HFF-Myc (cell line): ENCODE results near the gene TLE3.
"Not testable (repeated sequence)": the region's sequence is repeated elsewhere in the genome, so short reads cannot be mapped to it uniquely, and the experiment has no call there.

ENCODE experiments used
- DNase-seq: peaks from one replicate; pipeline ENCODE4 v3.0.0-alpha.2; 2011; ENCODE audit warnings: low read depth; ENCODE audit errors: extremely low read depth
- H3K4me3 ChIP-seq: replicated peaks from 2 replicates; pipeline ENCODE4 v1.5.1; 2011; ENCODE audit warnings: low read depth, mild to moderate bottlenecking, control low read depth, low read length
- TF ChIP-seq, protein P1 (sequence below): IDR thresholded peaks from 2 replicates; pipeline ENCODE4 v1.5.1; 2012; ENCODE audit warnings: mild to moderate bottlenecking, low read depth, low read length, control low read depth; ENCODE audit errors: missing control alignments

The TLE3 gene

DNA sequence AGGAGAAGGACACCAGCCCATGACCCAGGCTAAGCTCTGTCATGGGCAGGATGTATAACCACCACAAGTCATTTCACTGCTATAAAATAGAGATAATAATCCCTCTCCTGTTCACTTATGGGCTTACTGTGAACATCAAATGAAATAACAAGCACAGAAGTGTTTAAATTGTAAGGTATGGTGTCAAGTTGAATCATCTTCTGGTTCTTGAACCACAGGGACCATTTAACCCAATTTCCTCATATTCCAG is 44.3 kb upstream of the TLE3 start:
- TF ChIP-seq, protein P1, sequence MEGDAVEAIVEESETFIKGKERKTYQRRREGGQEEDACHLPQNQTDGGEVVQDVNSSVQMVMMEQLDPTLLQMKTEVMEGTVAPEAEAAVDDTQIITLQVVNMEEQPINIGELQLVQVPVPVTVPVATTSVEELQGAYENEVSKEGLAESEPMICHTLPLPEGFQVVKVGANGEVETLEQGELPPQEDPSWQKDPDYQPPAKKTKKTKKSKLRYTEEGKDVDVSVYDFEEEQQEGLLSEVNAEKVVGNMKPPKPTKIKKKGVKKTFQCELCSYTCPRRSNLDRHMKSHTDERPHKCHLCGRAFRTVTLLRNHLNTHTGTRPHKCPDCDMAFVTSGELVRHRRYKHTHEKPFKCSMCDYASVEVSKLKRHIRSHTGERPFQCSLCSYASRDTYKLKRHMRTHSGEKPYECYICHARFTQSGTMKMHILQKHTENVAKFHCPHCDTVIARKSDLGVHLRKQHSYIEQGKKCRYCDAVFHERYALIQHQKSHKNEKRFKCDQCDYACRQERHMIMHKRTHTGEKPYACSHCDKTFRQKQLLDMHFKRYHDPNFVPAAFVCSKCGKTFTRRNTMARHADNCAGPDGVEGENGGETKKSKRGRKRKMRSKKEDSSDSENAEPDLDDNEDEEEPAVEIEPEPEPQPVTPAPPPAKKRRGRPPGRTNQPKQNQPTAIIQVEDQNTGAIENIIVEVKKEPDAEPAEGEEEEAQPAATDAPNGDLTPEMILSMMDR, result no peak
- DNase-seq, result no peak
- no peak overlapping the region for H3K4me3 ChIP-seq

DNA sequence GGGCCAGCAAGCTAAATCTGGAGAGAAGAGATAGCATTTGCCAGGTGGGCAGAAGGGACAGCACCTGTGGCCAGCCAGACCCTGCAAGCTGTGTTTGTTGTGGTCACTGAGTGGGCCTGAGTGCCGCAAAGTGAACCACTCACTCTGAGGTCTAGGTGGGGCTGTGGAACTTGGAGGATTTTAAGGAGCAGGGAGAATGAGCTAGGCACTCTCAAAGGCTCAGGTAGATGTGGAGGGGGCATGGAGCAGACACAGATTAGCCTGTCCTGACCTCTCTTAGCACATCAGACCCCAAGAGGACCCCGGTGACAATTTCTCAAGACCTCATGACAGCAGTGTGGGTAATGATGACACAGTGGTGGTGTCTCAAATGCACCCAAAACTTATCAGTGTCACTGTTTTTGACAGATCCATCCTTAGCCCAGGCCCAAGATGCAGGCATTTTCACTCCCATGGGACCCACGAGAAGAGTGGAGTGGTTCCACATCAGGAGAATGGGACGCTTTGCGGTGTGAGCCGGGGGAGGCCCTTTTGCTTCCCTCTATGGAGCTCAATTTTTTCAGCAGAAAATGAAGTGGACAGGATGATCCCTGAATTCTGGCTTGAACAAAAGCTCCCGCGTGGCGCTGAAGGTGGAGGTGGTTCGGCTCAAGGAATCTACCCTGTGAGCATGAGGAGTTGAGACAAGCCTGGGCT is 43.8 kb upstream of the TLE3 start:
- no peak for DNase-seq
- TF ChIP-seq, protein P1, result no peak
- H3K4me3 ChIP-seq, result no peak overlapping the region

DNA sequence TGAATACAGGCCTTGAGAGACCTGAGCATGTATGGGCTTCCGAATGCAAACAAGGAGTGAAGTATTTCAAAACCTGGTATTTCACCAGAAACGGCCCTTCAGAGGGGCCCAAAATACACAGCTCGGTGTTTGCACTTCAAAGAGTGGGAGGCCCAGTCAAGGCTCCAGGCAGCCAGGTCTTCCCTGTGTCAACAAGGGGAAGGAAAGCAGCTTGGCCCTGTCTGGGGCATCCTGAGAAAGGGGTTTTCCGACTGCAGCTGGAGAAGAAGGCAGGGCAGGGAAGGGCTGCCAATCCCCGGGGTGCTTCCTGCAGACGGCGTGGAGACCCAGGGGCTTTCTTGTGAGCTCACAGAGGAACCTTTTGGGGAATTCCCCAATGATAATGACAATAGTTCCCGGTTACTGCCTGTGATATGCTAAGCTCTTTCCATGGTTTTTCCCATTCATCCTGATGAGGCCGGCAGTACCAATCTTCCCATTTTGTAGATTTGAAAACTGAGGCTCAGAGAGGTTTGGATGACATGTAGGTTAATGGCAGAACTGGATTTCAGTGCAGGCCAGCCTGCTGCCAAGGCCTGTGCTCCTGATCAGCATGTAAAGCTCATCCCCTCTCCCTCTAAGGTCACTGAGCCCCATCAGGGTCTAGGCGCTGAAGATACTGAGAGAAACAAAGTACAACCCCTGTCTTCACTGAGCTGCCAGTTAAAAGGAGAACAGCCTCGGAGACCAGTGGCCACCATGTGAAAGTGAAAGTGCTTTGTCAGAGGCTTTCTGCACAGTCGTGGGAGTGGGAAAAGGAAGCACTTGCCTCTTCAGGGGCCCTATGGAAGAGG is 43.0 kb upstream of the TLE3 start:
- TF ChIP-seq, protein P1, result no peak
- no peak for DNase-seq
- H3K4me3 ChIP-seq, result no peak overlapping the region

DNA sequence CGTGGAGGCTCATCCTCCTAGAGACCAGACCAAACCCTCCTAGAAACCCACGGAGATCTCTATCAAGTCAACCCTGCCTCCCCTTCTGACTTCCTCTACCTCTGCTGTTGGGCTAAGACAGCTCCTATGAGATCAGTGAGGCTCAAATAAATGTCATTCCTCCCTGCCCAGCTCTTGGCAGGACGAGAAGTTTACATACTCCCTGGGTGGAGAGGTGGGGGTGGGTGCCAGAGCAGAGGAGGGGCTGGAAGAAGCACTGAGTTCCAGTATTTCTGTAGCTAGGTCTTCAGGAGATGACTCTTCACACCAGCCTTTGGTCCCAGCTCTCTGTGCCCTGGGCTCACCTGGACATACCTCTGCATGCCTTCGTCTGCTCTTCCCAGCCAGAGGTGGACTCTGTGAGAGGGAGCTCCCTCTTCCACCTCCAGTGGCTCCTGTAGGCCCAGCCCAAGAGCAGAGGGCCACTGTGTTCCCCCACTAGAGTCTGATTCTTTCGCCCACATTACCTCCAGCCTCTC is 42.4 kb upstream of the TLE3 start:
- no peak overlapping the region for H3K4me3 ChIP-seq
- DNase-seq, result no peak
- TF ChIP-seq, protein P1, result no peak

DNA sequence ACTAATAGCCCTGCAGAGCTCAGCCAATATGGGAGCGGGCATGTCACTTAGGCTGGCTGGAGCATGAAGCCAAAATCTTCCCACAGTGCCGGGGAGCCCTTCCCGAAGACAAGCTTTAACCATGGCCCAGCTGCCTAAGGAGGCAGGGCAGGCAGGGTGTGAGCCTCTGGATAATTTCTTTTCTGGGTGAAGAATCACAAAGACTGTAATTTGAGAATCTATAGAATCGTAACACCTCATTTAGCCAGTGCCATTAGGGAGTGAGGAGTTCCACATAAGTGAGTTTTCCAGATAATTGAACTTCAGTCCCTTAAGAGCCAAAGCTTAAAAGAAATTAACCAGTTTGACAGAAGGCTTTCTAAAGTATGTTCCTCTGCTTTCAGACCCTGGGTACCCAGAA is 40.2 kb upstream of the TLE3 start:
- DNase-seq, result no peak
- no peak overlapping the region for H3K4me3 ChIP-seq
- TF ChIP-seq, protein P1, result no peak

DNA sequence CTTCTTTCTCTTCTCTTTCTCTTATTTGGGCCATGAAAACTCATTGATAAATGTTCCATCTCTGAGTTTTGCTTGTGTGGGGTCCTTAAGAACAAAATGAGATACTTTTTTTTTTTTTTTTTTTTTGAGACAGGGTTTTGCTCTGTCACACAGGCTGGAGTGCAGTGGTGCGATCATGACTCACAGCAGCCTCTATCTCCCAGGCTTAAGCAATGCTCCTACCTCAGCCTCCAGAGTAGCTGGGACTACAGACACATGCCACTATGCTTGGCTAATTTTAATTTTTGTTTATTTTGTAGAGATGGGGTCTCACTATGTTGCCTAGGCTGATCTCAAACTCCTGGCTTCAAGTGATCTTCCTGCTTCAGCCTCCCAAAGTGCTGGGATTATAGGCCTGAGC is 39.3 kb upstream of the TLE3 start:
- DNase-seq, H3K4me3 ChIP-seq: not testable (repeated sequence)

DNA sequence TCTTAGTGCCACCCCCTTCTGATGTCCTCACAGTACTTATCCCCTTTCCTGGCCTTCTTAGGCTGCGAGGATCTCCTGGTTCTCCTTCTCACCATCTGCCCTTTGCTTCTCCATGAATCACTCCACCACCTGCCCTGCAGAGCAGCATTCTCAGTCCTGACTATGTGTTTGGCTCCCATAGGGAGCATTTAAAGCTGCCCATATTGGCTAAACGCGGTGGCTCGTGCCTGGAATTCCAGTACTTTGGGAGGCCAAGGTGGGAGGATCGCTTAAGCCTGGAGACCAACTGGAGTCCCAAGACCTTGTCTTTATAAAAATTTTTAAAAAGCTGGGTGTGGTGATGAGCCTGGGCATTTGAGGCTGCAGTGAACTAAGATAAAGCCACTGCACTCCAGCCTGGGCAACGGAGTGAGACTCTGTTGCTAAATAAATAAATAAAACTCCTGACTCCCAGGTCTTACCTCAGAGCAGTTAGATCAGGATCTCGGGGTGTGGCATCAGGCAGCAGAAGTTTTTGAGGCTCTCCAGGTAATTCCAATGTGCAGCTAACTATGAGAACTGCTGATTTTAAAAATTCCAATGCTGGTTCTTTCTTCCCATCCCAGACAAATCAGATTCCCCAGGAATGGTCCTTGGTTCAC is 36.2 kb upstream of the TLE3 start:
- H3K4me3 ChIP-seq, result no peak overlapping the region
- DNase-seq, result no peak
- TF ChIP-seq, protein P1, result no peak
